SKM-1 treated with dmso at 0.1 percent for 144 hours (cell line): ENCODE measurements around the gene POC1A.
A peak's percentile ranks its signal among the peaks of the same experiment; 100 is the strongest.

Experiments used
- DNase-seq: peaks from one replicate; lab custom pipeline; 2025; ENCODE audit not compliant: unreplicated experiment; lab: John Stamatoyannopoulos, UW

The POC1A gene

GRCh38 chr3:52132041-52132440 lies 22.2 kb downstream of the POC1A start:
- DNase-seq: no peak

GRCh38 chr3:52130966-52131622 lies 23.1 kb downstream of the POC1A start:
- DNase-seq: no peak

GRCh38 chr3:52128118-52128683 lies 26.0 kb downstream of the POC1A start:
- no peak for DNase-seq

- DNase-seq: no peak
Observed at GRCh38 chr3:52126500-52126899, 27.7 kb downstream of the POC1A start.

- no peak for DNase-seq
Observed at GRCh38 chr3:52126036-52126435, 28.2 kb downstream of the POC1A start.

- no peak for DNase-seq
Observed at GRCh38 chr3:52124766-52125165, 29.5 kb downstream of the POC1A start.

GRCh38 chr3:52124126-52124525 lies 30.1 kb downstream of the POC1A start:
- DNase-seq: no peak

GRCh38 chr3:52123106-52123725 lies 31.0 kb downstream of the POC1A start:
- peak; percentile 54 for DNase-seq

GRCh38 chr3:52122491-52122890 lies 31.7 kb downstream of the POC1A start:
- DNase-seq: no peak

GRCh38 chr3:52121813-52122212 lies 32.4 kb downstream of the POC1A start:
- DNase-seq: peak; percentile 88

GRCh38 chr3:52121464-52121805 lies 32.8 kb downstream of the POC1A start:
- DNase-seq: peak; percentile 88

GRCh38 chr3:52120556-52121463 lies 33.4 kb downstream of the POC1A start:
- DNase-seq: no peak

GRCh38 chr3:52119826-52120225 lies 34.4 kb downstream of the POC1A start:
- no peak for DNase-seq

GRCh38 chr3:52119099-52119498 lies 35.1 kb downstream of the POC1A start:
- DNase-seq: no peak

GRCh38 chr3:52118156-52118875 lies 35.9 kb downstream of the POC1A start:
- DNase-seq: no peak

GRCh38 chr3:52117537-52117936 lies 36.7 kb downstream of the POC1A start:
- DNase-seq: no peak

- DNase-seq: no peak
Observed at GRCh38 chr3:52112056-52112455, 42.2 kb downstream of the POC1A start.

GRCh38 chr3:52110502-52110901 lies 43.7 kb downstream of the POC1A start:
- no peak for DNase-seq

GRCh38 chr3:52109611-52110301 lies 44.5 kb downstream of the POC1A start:
- no peak for DNase-seq
